Activated CD4-positive, alpha-beta T cell treated with anti-CD3 and anti-CD28 coated beads, Interleukin-2, amount 50 U/mL, for 24 hours (primary cell): ENCODE measurements around the gene FAM53B.

ENCODE experiments used
- DNase-seq, 2 donors: peaks; one replicate each; pipeline ENCODE4 v3.0.0-alpha.2; 2020; ENCODE audit warnings: low read depth in 1 of 2, low spot score in 1 of 2

Gene FAM53B

GRCh38 chr10:124711145-124711544 is 33.0 kb downstream of the FAM53B start:
- no peak for DNase-seq

GRCh38 chr10:124710266-124710881 is 33.8 kb downstream of the FAM53B start:
- no peak for DNase-seq

- DNase-seq, result no peak
Observed at GRCh38 chr10:124709861-124710260, 34.3 kb downstream of the FAM53B start.

GRCh38 chr10:124708922-124709520 is 35.2 kb downstream of the FAM53B start:
- DNase-seq, result no peak

GRCh38 chr10:124708246-124708779 is 35.9 kb downstream of the FAM53B start:
- DNase-seq, result no peak

- no peak for DNase-seq
Observed at GRCh38 chr10:124707551-124707950, 36.6 kb downstream of the FAM53B start.

- no peak for DNase-seq
Observed at GRCh38 chr10:124707144-124707467, 37.1 kb downstream of the FAM53B start.

GRCh38 chr10:124706462-124707143 is 37.6 kb downstream of the FAM53B start:
- DNase-seq, result no peak

GRCh38 chr10:124705817-124706461 is 38.2 kb downstream of the FAM53B start:
- no peak for DNase-seq

- no peak for DNase-seq
Observed at GRCh38 chr10:124705381-124705740, 38.8 kb downstream of the FAM53B start.

- DNase-seq, result no peak
Observed at GRCh38 chr10:124704428-124705380, 39.5 kb downstream of the FAM53B start.

- DNase-seq, result no peak
Observed at GRCh38 chr10:124703778-124704427, 40.3 kb downstream of the FAM53B start.

GRCh38 chr10:124703372-124703771 is 40.8 kb downstream of the FAM53B start:
- no peak for DNase-seq

GRCh38 chr10:124701881-124702656 is 42.1 kb downstream of the FAM53B start:
- DNase-seq, result peak in 1 of 2 donors; percentile 54

- DNase-seq, result no peak
Observed at GRCh38 chr10:124701435-124701834, 42.7 kb downstream of the FAM53B start.

GRCh38 chr10:124701038-124701365 is 43.2 kb downstream of the FAM53B start:
- no peak for DNase-seq

- no peak for DNase-seq
Observed at GRCh38 chr10:124700293-124701037, 43.7 kb downstream of the FAM53B start.

GRCh38 chr10:124699471-124700292 is 44.5 kb downstream of the FAM53B start:
- no peak for DNase-seq
